GM18520 (cell line): ENCODE measurements around the gene DPP6.
"Not testable (repeated sequence)": the region's sequence is repeated elsewhere in the genome, so short reads cannot be mapped to it uniquely, and the experiment has no call there.

Source experiments
- ATAC-seq: cut with Tn5 transposase; IDR thresholded peaks from one replicate; pipeline ENCODE4 v1.9.1; 2021; ENCODE audit not compliant: unreplicated experiment

Gene DPP6

GRCh38 chr7:154146707-154147038 is 94.5 kb downstream of the DPP6 start:
- ATAC-seq = not testable (repeated sequence)

- ATAC-seq = not testable (repeated sequence)
These were observed 96.8 kb downstream of the DPP6 start for GRCh38 chr7:154148791-154149516.

- ATAC-seq = not testable (repeated sequence)
These were observed 98.5 kb downstream of the DPP6 start for GRCh38 chr7:154150656-154151055.

GRCh38 chr7:154151306-154151705 is 99.1 kb downstream of the DPP6 start:
- ATAC-seq = not testable (repeated sequence)

GRCh38 chr7:154155928-154156327 is 103.7 kb downstream of the DPP6 start:
- not testable (repeated sequence) for ATAC-seq

- not testable (repeated sequence) for ATAC-seq
These were observed 110.7 kb downstream of the DPP6 start for GRCh38 chr7:154162921-154163320.

GRCh38 chr7:154163642-154164041 is 111.4 kb downstream of the DPP6 start:
- ATAC-seq = not testable (repeated sequence)

GRCh38 chr7:154167051-154167450 is 114.9 kb downstream of the DPP6 start:
- no peak for ATAC-seq

- no peak for ATAC-seq
These were observed 115.6 kb downstream of the DPP6 start for GRCh38 chr7:154167807-154168206.

- ATAC-seq = no peak
These were observed 119.2 kb downstream of the DPP6 start for GRCh38 chr7:154171422-154171821.

- ATAC-seq = no peak
These were observed 120.0 kb downstream of the DPP6 start for GRCh38 chr7:154172236-154172635.

- ATAC-seq = no peak
These were observed 125.4 kb downstream of the DPP6 start for GRCh38 chr7:154177584-154177983.

GRCh38 chr7:154178895-154179294 is 126.7 kb downstream of the DPP6 start:
- ATAC-seq = no peak

GRCh38 chr7:154183482-154183881 is 131.3 kb downstream of the DPP6 start:
- no peak for ATAC-seq

- ATAC-seq = no peak
These were observed 131.7 kb downstream of the DPP6 start for GRCh38 chr7:154183946-154184345.

GRCh38 chr7:154186811-154187210 is 134.6 kb downstream of the DPP6 start:
- ATAC-seq = no peak

- no peak for ATAC-seq
These were observed 136.1 kb downstream of the DPP6 start for GRCh38 chr7:154188330-154188729.

- no peak for ATAC-seq
These were observed 143.1 kb downstream of the DPP6 start for GRCh38 chr7:154195266-154195665.

- no peak for ATAC-seq
These were observed 146.3 kb downstream of the DPP6 start for GRCh38 chr7:154198481-154198880.

- ATAC-seq = no peak
These were observed 148.0 kb downstream of the DPP6 start for GRCh38 chr7:154200241-154200640.

- ATAC-seq = no peak
These were observed 149.8 kb downstream of the DPP6 start for GRCh38 chr7:154202002-154202401.

GRCh38 chr7:154204046-154204445 is 151.8 kb downstream of the DPP6 start:
- ATAC-seq = no peak

- ATAC-seq = no peak
These were observed 160.7 kb downstream of the DPP6 start for GRCh38 chr7:154212861-154213260.
